HepG2 (cell line): ENCODE measurements around the gene RIPOR1. TPM values are rescaled to one million over a fixed set of nuclear protein-coding genes. Genes with fewer than 3 reads are reported as not detected.

ENCODE experiments used
- BRF2 ChIP-seq: sonication (generic); formaldehyde crosslinking; IDR thresholded peaks from 2 replicates; pipeline ENCODE4 v1.8.1; 2022; ENCODE audit warnings: mild to moderate bottlenecking, missing genetic modification reagents
- CBX1 ChIP-seq: IDR thresholded peaks from one replicate; pipeline ENCODE4 v1.6.1; 2016; ENCODE audit warnings: antibody characterized with exemption, low read depth
- CCDC6 ChIP-seq: sonication (generic); formaldehyde crosslinking; IDR thresholded peaks from 2 replicates; pipeline ENCODE4 v1.8.1; 2022; ENCODE audit warnings: mild to moderate bottlenecking, missing genetic modification reagents, moderate library complexity
- DBP ChIP-seq: sonication (generic); formaldehyde crosslinking; IDR thresholded peaks from 2 replicates; pipeline ENCODE4 v1.4.0; 2020; ENCODE audit warnings: missing genetic modification reagents; ENCODE audit errors: not compliant biosample characterization
- FOXK2 ChIP-seq: fragments of 450-650 bp; IDR thresholded peaks from 2 replicates; pipeline ENCODE4 v1.6.1; 2016
- HMGA1 ChIP-seq: sonication (generic); formaldehyde crosslinking; conservative IDR thresholded peaks from 2 replicates; pipeline ENCODE4 v1.4.0; 2020; ENCODE audit warnings: missing genetic modification reagents
- HNRNPUL1 ChIP-seq: fragments of 200-400 bp; formaldehyde crosslinking; IDR thresholded peaks from 2 replicates; pipeline ENCODE4 v1.6.1; 2017; ENCODE audit warnings: low read depth, mild to moderate bottlenecking, low read length, moderate library complexity
- IKZF4 ChIP-seq: sonication (generic); formaldehyde crosslinking; IDR thresholded peaks from 2 replicates; pipeline ENCODE4 v1.5.1; 2020; ENCODE audit warnings: borderline replicate concordance, mild to moderate bottlenecking, low read depth, missing genetic modification reagents; ENCODE audit errors: not compliant biosample characterization
- JUNB ChIP-seq: sonication (generic); formaldehyde crosslinking; IDR thresholded peaks from 2 replicates; pipeline ENCODE4 v1.8.0; 2022; ENCODE audit warnings: missing genetic modification reagents, mild to moderate bottlenecking, borderline replicate concordance
- KLF11 ChIP-seq: IDR thresholded peaks from 2 replicates; pipeline ENCODE4 v1.6.1; 2016; ENCODE audit warnings: missing compliant biosample characterization
- MTF1 ChIP-seq: sonication (generic); formaldehyde crosslinking; IDR thresholded peaks from 2 replicates; pipeline ENCODE4 v1.5.0; 2020; ENCODE audit warnings: missing genetic modification reagents
- NCOR1 ChIP-seq: fragments of 200-600 bp; sonication (generic); IDR thresholded peaks from 2 replicates; pipeline ENCODE4 v1.7.0; 2017; ENCODE audit warnings: antibody characterized with exemption, low read length, borderline replicate concordance
- RFXANK ChIP-seq: IDR thresholded peaks from 2 replicates; pipeline ENCODE4 v1.6.1; 2016
- SALL1 ChIP-seq: sonication (generic); formaldehyde crosslinking; IDR thresholded peaks from 2 replicates; pipeline ENCODE4 v1.8.0; 2022; ENCODE audit warnings: mild to moderate bottlenecking, missing genetic modification reagents
- THAP11 ChIP-seq: IDR thresholded peaks from 2 replicates; pipeline ENCODE4 v1.6.1; 2016; ENCODE audit warnings: missing biosample characterization, missing genetic modification reagents
- THRA ChIP-seq: sonication (generic); formaldehyde crosslinking; IDR thresholded peaks from 2 replicates; pipeline ENCODE4 v1.4.0; 2020; ENCODE audit warnings: missing genetic modification reagents, borderline replicate concordance
- ZNF160 ChIP-seq: sonication (generic); formaldehyde crosslinking; IDR thresholded peaks from 2 replicates; pipeline ENCODE4 v1.8.0; 2022; ENCODE audit warnings: mild to moderate bottlenecking, inconsistent platforms, missing genetic modification reagents
- ZNF24 ChIP-seq: fragments of 450-650 bp; IDR thresholded peaks from 2 replicates; pipeline ENCODE4 v1.6.1; 2017; ENCODE audit warnings: antibody characterized with exemption, mild to moderate bottlenecking
- ZNF253 ChIP-seq: sonication (generic); formaldehyde crosslinking; IDR thresholded peaks from 2 replicates; pipeline ENCODE4 v1.8.0; 2022; ENCODE audit warnings: mild to moderate bottlenecking, missing genetic modification reagents, borderline replicate concordance
- ZNF256 ChIP-seq: sonication (generic); formaldehyde crosslinking; conservative IDR thresholded peaks from 2 replicates; pipeline ENCODE4 v1.4.0; 2020; ENCODE audit warnings: missing genetic modification reagents
- ZNF414 ChIP-seq: sonication (generic); formaldehyde crosslinking; IDR thresholded peaks from 2 replicates; pipeline ENCODE4 v1.5.0; 2020; ENCODE audit warnings: missing genetic modification reagents
- ZNF431 ChIP-seq: sonication (generic); formaldehyde crosslinking; IDR thresholded peaks from 2 replicates; pipeline ENCODE4 v1.9.0; 2022; ENCODE audit warnings: missing genetic modification reagents, low read depth, mild to moderate bottlenecking, borderline replicate concordance
- ZNF510 ChIP-seq: sonication (generic); formaldehyde crosslinking; IDR thresholded peaks from 2 replicates; pipeline ENCODE4 v1.4.0; 2020; ENCODE audit warnings: low read depth, mild to moderate bottlenecking, missing genetic modification reagents
- ZNF576 ChIP-seq: sonication (generic); formaldehyde crosslinking; IDR thresholded peaks from 2 replicates; pipeline ENCODE4 v1.4.0; 2020; ENCODE audit warnings: mild to moderate bottlenecking, missing genetic modification reagents
- ZNF597 ChIP-seq: sonication (generic); formaldehyde crosslinking; IDR thresholded peaks from 2 replicates; pipeline ENCODE4 v1.5.0; 2020; ENCODE audit warnings: missing genetic modification reagents
- ZNF619 ChIP-seq: sonication (generic); formaldehyde crosslinking; IDR thresholded peaks from 2 replicates; pipeline ENCODE4 v1.4.0; 2020; ENCODE audit warnings: mild to moderate bottlenecking, missing genetic modification reagents
- ZNF761 ChIP-seq: sonication (generic); formaldehyde crosslinking; conservative IDR thresholded peaks from 2 replicates; pipeline ENCODE4 v1.4.0; 2020; ENCODE audit warnings: mild to moderate bottlenecking, missing genetic modification reagents
- polyA plus RNA-seq, 8 experiments: library from polyadenylated mRNA; depleted of rRNA in 3 of 8; stranded (reverse) in 7 of 8; unstranded in 1 of 8; fragments of >200 nt; fragmentation: Illumina TruSeq in 4 of 8; extraction: Trizol in 4 of 8; gene quantifications; 2 replicates each; pipeline versions ENCODE4 v1.2.1 to v1.2.3, GENCODE V29; 2011 to 2016; ENCODE audit warnings: low read depth in 4 of 8, missing spikeins in 1 of 8, mixed read lengths in 1 of 8; ENCODE audit not compliant: insufficient read depth in 1 of 8
- total RNA-seq, 5 experiments: library from RNA; depleted of rRNA; stranded (reverse); fragments of >200 nt; fragmentation: Illumina TruSeq; extraction: Trizol; gene quantifications; 2 replicates each; pipeline ENCODE4 v1.2.3, GENCODE V29; 2016; ENCODE audit warnings: low read depth in 1 of 5

The RIPOR1 gene
- total and polyA plus RNA-seq, 2 of the 13 experiments (the other 11 are each of a cell fraction or from before 2014, with no cell fraction given): 4.6 to 8.1 TPM

- TF ChIP-seq KLF11 (no peak), ZNF253 (no peak), BRF2 (no peak), SALL1 (CRISPR knock-in tag) (peak; percentile 57; the same call in 1 of the 2 replicates), ZNF414 (CRISPR knock-in tag) (no peak), HMGA1 (CRISPR knock-in tag) (no peak), CCDC6 (0 out of 2 replicates have a peak, but pooled peaks have one; percentile 38), ZNF761 (CRISPR knock-in tag) (no peak), ZNF597 (CRISPR knock-in tag) (no peak), ZNF256 (CRISPR knock-in tag) (no peak), JUNB (no peak), THRA (no peak), ZNF510 (CRISPR knock-in tag) (peak; percentile 66; the same call in 1 of the 2 replicates), DBP (CRISPR knock-in tag) (no peak), FOXK2 (no peak), ZNF24 (no peak), HNRNPUL1 (no peak), THAP11 (CRISPR knock-in tag) (peak; percentile 67; the same call in 1 of the 2 replicates), ZNF576 (no peak), RFXANK (CRISPR knock-in tag) (no peak), ZNF619 (CRISPR knock-in tag) (no peak), IKZF4 (CRISPR knock-in tag) (no peak), NCOR1 (no peak), CBX1 (no peak), ZNF160 (CRISPR knock-in tag) (no peak), MTF1 (no peak), ZNF431 (CRISPR knock-in tag) (no peak)
Measured at GRCh38 chr16:67546761-67547422, 18.3 kb downstream of the RIPOR1 start (continued).
